ENCODE results near the gene BICD1. TPM values are rescaled to one million over a fixed set of nuclear protein-coding genes. Genes with fewer than 3 reads are reported as not detected.

The BICD1 gene
- total and polyA plus RNA-seq, 2 donors (not counting 3 experiments of a cell fraction or from before 2014, with no cell fraction given) = 12.2 to 51.0 TPM

DNA sequence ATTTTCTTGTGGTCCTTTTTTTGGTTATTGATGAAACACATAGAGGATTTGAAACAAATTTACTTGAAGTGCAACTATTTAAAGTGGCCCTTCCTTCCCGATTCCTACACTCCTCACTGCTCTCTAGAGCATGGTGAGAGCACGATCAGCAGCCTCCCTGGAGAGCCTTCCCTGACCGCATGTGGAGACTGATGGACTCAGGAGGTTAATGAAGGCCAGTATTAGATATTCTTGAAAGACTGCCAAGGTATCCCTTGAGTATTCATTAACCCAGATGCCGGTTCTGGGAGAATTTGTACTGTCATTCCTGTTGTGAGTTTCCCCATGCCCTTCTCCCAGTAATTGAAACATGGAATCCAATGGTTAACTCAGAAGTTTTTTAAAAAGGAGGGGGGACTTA, 189.9 kb downstream of the BICD1 start:
- H3K27me3 ChIP-seq (ENCODE audit: control insufficient read depth in 2 of 2, insufficient read depth in 2 of 2, low read length in 2 of 2) = no peaks in the 10 kb centered on the region
- no peaks in the 10 kb centered on the region for H3K9me1 ChIP-seq (replicated peaks; ENCODE audit: control insufficient read depth, extremely low read depth, insufficient read depth, low read length)
- H4K20me1 ChIP-seq (replicated peaks; ENCODE audit: control insufficient read depth, extremely low read depth, insufficient read depth, low read length) = no peaks in the 10 kb centered on the region
- peaks cover 3% of the 10 kb centered on the region for H3K79me2 ChIP-seq (ENCODE audit: control insufficient read depth, insufficient read depth, low read length)
- BruUV-seq (replicated peaks) = no TSS peak
- no peak overlapping the region for H3K4me2 ChIP-seq (ENCODE audit: insufficient read depth, low read length)
- ChIA-PET CTCF (interaction anchor here (2.8 kb wide), 1 partner anchor 16 kb away, joined by 11 read pairs; no protein-coding TSS in a partner anchor), POLR2A (no interaction called here)
- dilution Hi-C loops (cut with MboI; ENCODE audit: extremely low pct_ligation_motif_present, low sequenced_read_pairs) (no loop called here), intact Hi-C loops (cut with micrococcal nuclease) (no loop called here)
- TF ChIP-seq GATA2 (IDR thresholded peaks at IDR 0.05; ENCODE audit: insufficient read depth, insufficient read length, low read depth, low read length) = no peak
- no peak overlapping the region for H3K27ac ChIP-seq (ENCODE audit: insufficient read depth, low read depth, low read length)
- no peaks in the 10 kb centered on the region for H3K4me1 ChIP-seq (ENCODE audit: control insufficient read depth, extremely low read depth, insufficient read depth, low read length)
- H2AFZ ChIP-seq (ENCODE audit: low read depth, low read length) = no peak overlapping the region
- H3K4me3 ChIP-seq (replicated peaks in 1 of 3; ENCODE audit: insufficient read depth in 1 of 3, low read depth in 1 of 3, low read length in 3 of 3) = no peak overlapping the region
- no peaks in the 10 kb centered on the region for H3K36me3 ChIP-seq (ENCODE audit: control insufficient read depth in 2 of 2, extremely low read depth in 1 of 2, insufficient read depth in 2 of 2, low read length in 2 of 2)
- no peak overlapping the region for H3K9ac ChIP-seq (replicated peaks; ENCODE audit: extremely low read depth, insufficient read depth, low read length)
- no peak for FAIRE-seq
- no peak for DNase-seq (ENCODE audit: low read depth, low spot score)
- no peaks in the 10 kb centered on the region for H3K9me3 ChIP-seq (replicated peaks; ENCODE audit: control insufficient read depth, insufficient read depth, low read length)

DNA sequence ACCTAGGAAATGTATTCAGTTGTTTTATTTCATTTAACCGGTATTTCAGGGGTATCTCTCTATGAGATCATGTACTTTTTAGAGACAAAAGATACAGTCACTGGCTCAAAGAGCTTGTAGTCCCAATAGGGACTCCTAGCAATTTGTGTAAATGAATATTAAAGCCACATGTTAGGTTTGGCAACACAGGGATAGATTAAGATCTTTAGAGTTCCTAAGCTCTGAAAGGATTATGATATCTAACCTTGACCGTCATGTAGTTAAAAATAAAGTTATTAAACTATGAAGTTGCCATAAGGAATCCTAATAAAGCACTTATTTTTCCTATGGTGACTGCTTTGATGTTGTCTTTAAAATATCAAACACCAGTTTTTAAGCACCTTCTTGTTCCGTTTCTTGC, 192.3 kb downstream of the BICD1 start:
- BruUV-seq (replicated peaks) = no TSS peak
- no peaks in the 10 kb centered on the region for H3K9me1 ChIP-seq (replicated peaks; ENCODE audit: control insufficient read depth, extremely low read depth, insufficient read depth, low read length)
- CTCF ChIA-PET = interaction anchor here (1.0 kb wide), 1 partner anchor 238 kb away, joined by 5 read pairs; no protein-coding TSS in a partner anchor
- POLR2A ChIA-PET = no interaction called here
- no peak for DNase-seq (ENCODE audit: low read depth, low spot score)
- H3K9ac ChIP-seq (replicated peaks; ENCODE audit: extremely low read depth, insufficient read depth, low read length) = no peak overlapping the region
- no peak for TF ChIP-seq JUN (IDR thresholded peaks at IDR 0.05; ENCODE audit: borderline replicate concordance, insufficient read depth, insufficient read length, low read depth)
- TF ChIP-seq FOS (IDR thresholded peaks at IDR 0.05; ENCODE audit: borderline replicate concordance, insufficient read depth, low read length) = no peak
- no peak for TF ChIP-seq EZH2 (IDR thresholded peaks at IDR 0.05; ENCODE audit: borderline replicate concordance, low read depth, low read length, severe bottlenecking)
- no peak for TF ChIP-seq POLR2A (IDR thresholded peaks at IDR 0.05; ENCODE audit: low read depth, low read length)
- TF ChIP-seq POLR2AphosphoS5 (IDR thresholded peaks at IDR 0.05; ENCODE audit: insufficient read depth, low read depth, low read length) = no peak
- TF ChIP-seq MYC (IDR thresholded peaks at IDR 0.05; ENCODE audit: low read depth, low read length) = no peak
- TF ChIP-seq, protein P1, sequence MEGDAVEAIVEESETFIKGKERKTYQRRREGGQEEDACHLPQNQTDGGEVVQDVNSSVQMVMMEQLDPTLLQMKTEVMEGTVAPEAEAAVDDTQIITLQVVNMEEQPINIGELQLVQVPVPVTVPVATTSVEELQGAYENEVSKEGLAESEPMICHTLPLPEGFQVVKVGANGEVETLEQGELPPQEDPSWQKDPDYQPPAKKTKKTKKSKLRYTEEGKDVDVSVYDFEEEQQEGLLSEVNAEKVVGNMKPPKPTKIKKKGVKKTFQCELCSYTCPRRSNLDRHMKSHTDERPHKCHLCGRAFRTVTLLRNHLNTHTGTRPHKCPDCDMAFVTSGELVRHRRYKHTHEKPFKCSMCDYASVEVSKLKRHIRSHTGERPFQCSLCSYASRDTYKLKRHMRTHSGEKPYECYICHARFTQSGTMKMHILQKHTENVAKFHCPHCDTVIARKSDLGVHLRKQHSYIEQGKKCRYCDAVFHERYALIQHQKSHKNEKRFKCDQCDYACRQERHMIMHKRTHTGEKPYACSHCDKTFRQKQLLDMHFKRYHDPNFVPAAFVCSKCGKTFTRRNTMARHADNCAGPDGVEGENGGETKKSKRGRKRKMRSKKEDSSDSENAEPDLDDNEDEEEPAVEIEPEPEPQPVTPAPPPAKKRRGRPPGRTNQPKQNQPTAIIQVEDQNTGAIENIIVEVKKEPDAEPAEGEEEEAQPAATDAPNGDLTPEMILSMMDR (IDR thresholded peaks at IDR 0.05; ENCODE audit: extremely low read depth in 1 of 2, insufficient read depth in 1 of 2, low read depth in 1 of 2, low read length in 2 of 2) = no peak
- TF ChIP-seq, protein P2, sequence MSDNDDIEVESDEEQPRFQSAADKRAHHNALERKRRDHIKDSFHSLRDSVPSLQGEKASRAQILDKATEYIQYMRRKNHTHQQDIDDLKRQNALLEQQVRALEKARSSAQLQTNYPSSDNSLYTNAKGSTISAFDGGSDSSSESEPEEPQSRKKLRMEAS (IDR thresholded peaks at IDR 0.05; ENCODE audit: insufficient read depth, insufficient read length) = no peak
- TF ChIP-seq GATA2 (IDR thresholded peaks at IDR 0.05; ENCODE audit: insufficient read depth, insufficient read length, low read depth, low read length) = no peak
- no peak overlapping the region for H3K27ac ChIP-seq (ENCODE audit: insufficient read depth, low read depth, low read length)
- no peaks in the 10 kb centered on the region for H3K27me3 ChIP-seq (ENCODE audit: control insufficient read depth in 2 of 2, insufficient read depth in 2 of 2, low read length in 2 of 2)
- FAIRE-seq = no peak
- no peak overlapping the region for H3K4me2 ChIP-seq (ENCODE audit: insufficient read depth, low read length)
- no peaks in the 10 kb centered on the region for H3K79me2 ChIP-seq (ENCODE audit: control insufficient read depth, insufficient read depth, low read length)
- no peaks in the 10 kb centered on the region for H4K20me1 ChIP-seq (replicated peaks; ENCODE audit: control insufficient read depth, extremely low read depth, insufficient read depth, low read length)
- no peaks in the 10 kb centered on the region for H3K36me3 ChIP-seq (ENCODE audit: control insufficient read depth in 2 of 2, extremely low read depth in 1 of 2, insufficient read depth in 2 of 2, low read length in 2 of 2)
- H3K4me3 ChIP-seq (replicated peaks in 1 of 3; ENCODE audit: insufficient read depth in 1 of 3, low read depth in 1 of 3, low read length in 3 of 3) = no peak overlapping the region
- no peak overlapping the region for H2AFZ ChIP-seq (ENCODE audit: low read depth, low read length)
- intact Hi-C loops (cut with micrococcal nuclease) (no loop called here), dilution Hi-C loops (cut with MboI; ENCODE audit: extremely low pct_ligation_motif_present, low sequenced_read_pairs) (no loop called here)
- no peaks in the 10 kb centered on the region for H3K4me1 ChIP-seq (ENCODE audit: control insufficient read depth, extremely low read depth, insufficient read depth, low read length)
- H3K9me3 ChIP-seq (replicated peaks; ENCODE audit: control insufficient read depth, insufficient read depth, low read length) = no peaks in the 10 kb centered on the region
